H4 (cell line): Measurements from ENCODE around the gene CNOT6. TPM values are rescaled to one million over a fixed set of nuclear protein-coding genes. Genes with fewer than 3 reads are reported as not detected.
"Not testable (repeated sequence)": the region's sequence is repeated elsewhere in the genome, so short reads cannot be mapped to it uniquely, and the experiment has no call there.

Experiments
- DNase-seq: peaks from one replicate; pipeline ENCODE4 v3.0.0-alpha.2; 2015; ENCODE audit warnings: low spot score
- total RNA-seq: library from RNA; depleted of rRNA; stranded (reverse); fragments of >200 nt; shearing (Covaris generic); gene quantifications from 2 replicates; pipeline ENCODE4 v1.2.3, GENCODE V29; 2014

CNOT6 gene
- total RNA-seq, 1 experiment from 2014 or later, result 19.1 TPM

GRCh38 chr5:180516440-180516839 lies 22.3 kb downstream of the CNOT6 start:
- DNase-seq, result no peak

- DNase-seq, result no peak
These were observed 24.9 kb downstream of the CNOT6 start for GRCh38 chr5:180519098-180519497.

GRCh38 chr5:180521101-180521500 lies 26.9 kb downstream of the CNOT6 start:
- DNase-seq, result no peak

- DNase-seq, result no peak
These were observed 27.4 kb downstream of the CNOT6 start for GRCh38 chr5:180521591-180521990.

GRCh38 chr5:180522330-180522729 lies 28.2 kb downstream of the CNOT6 start:
- DNase-seq, result no peak

GRCh38 chr5:180523629-180524466 lies 29.7 kb downstream of the CNOT6 start:
- DNase-seq, result no peak

GRCh38 chr5:180525399-180525798 lies 31.2 kb downstream of the CNOT6 start:
- no peak for DNase-seq

GRCh38 chr5:180526269-180526668 lies 32.1 kb downstream of the CNOT6 start:
- no peak for DNase-seq

GRCh38 chr5:180527659-180528058 lies 33.5 kb downstream of the CNOT6 start:
- DNase-seq, result no peak

GRCh38 chr5:180531036-180531585 lies 36.9 kb downstream of the CNOT6 start:
- not testable (repeated sequence) for DNase-seq

- no peak for DNase-seq
These were observed 38.1 kb downstream of the CNOT6 start for GRCh38 chr5:180532268-180532667.

GRCh38 chr5:180533845-180534244 lies 39.7 kb downstream of the CNOT6 start:
- DNase-seq, result no peak

- DNase-seq, result no peak
These were observed 41.4 kb downstream of the CNOT6 start for GRCh38 chr5:180535573-180535972.

GRCh38 chr5:180540050-180540694 lies 46.0 kb downstream of the CNOT6 start:
- DNase-seq, result no peak

- no peak for DNase-seq
These were observed 47.5 kb downstream of the CNOT6 start for GRCh38 chr5:180541710-180542109.

GRCh38 chr5:180545248-180545647 lies 51.1 kb downstream of the CNOT6 start:
- no peak for DNase-seq

- DNase-seq, result no peak
These were observed 54.4 kb downstream of the CNOT6 start for GRCh38 chr5:180548563-180548962.

GRCh38 chr5:180553530-180553929 lies 59.4 kb downstream of the CNOT6 start:
- DNase-seq, result no peak

GRCh38 chr5:180555168-180555921 lies 61.2 kb downstream of the CNOT6 start:
- no peak for DNase-seq

- no peak for DNase-seq
These were observed 63.1 kb downstream of the CNOT6 start for GRCh38 chr5:180557217-180557809.

GRCh38 chr5:180558232-180558631 lies 64.1 kb downstream of the CNOT6 start:
- DNase-seq, result no peak

GRCh38 chr5:180563994-180564393 lies 69.8 kb downstream of the CNOT6 start:
- no peak for DNase-seq
